Measurements from ENCODE around the gene ANOS1.

- TF ChIP-seq PRRX2 (CRISPR knock-in tag; IDR thresholded peaks at IDR 0.05) (no peak), NR3C1 (CRISPR knock-in tag; conservative IDR thresholded peaks at IDR 0.05; ENCODE audit: low read depth) (no peak), CTCF (IDR thresholded peaks at IDR 0.05) (no peak), GTF2I (CRISPR knock-in tag; conservative IDR thresholded peaks at IDR 0.05) (no peak), AFF4 (CRISPR knock-in tag; IDR thresholded peaks at IDR 0.05; ENCODE audit: borderline replicate concordance) (no peak), SP1 (CRISPR knock-in tag; conservative IDR thresholded peaks at IDR 0.05) (no peak), NFYB (CRISPR knock-in tag; conservative IDR thresholded peaks at IDR 0.05; ENCODE audit: low read depth) (no peak)
Measured at GRCh38 chrX:8657883-8658282, 74.1 kb downstream of the ANOS1 start.
